ENCODE measurements around the gene COL5A1. TPM values are rescaled to one million over a fixed set of nuclear protein-coding genes. Genes with fewer than 3 reads are reported as not detected.

The COL5A1 gene
- total RNA-seq, 1 donor: 801 TPM

GRCh38 chr9:134730761-134731496 lies 89.3 kb downstream of the COL5A1 start:
- Histone ChIP-seq H3K36me3 (ENCODE audit: insufficient read depth, low read length) (peaks cover 74% of the 10 kb centered on the region), H3K4me1 (ENCODE audit: insufficient read depth, low read length) (no peaks in the 10 kb centered on the region), H4K20me1 (ENCODE audit: insufficient read depth, low read length) (peaks cover 82% of the 10 kb centered on the region), H2AFZ (ENCODE audit: low read length) (no peak overlapping the region), H3K79me2 (ENCODE audit: insufficient read depth, low read length) (peaks cover 60% of the 10 kb centered on the region), H3K27ac (ENCODE audit: low read depth, low read length) (no peak overlapping the region), H3K9me3 (ENCODE audit: low read depth, low read length) (no peaks in the 10 kb centered on the region), H3K27me3 (ENCODE audit: insufficient read depth, low read length) (no peaks in the 10 kb centered on the region), H3K4me3 (ENCODE audit: insufficient read depth, low read length) (no peak overlapping the region), H3K4me2 (ENCODE audit: insufficient read depth, low read length) (no peak overlapping the region)
- DNase-seq (ENCODE audit: insufficient read length, low spot score, missing footprints): no peak
- TF ChIP-seq, protein P1, sequence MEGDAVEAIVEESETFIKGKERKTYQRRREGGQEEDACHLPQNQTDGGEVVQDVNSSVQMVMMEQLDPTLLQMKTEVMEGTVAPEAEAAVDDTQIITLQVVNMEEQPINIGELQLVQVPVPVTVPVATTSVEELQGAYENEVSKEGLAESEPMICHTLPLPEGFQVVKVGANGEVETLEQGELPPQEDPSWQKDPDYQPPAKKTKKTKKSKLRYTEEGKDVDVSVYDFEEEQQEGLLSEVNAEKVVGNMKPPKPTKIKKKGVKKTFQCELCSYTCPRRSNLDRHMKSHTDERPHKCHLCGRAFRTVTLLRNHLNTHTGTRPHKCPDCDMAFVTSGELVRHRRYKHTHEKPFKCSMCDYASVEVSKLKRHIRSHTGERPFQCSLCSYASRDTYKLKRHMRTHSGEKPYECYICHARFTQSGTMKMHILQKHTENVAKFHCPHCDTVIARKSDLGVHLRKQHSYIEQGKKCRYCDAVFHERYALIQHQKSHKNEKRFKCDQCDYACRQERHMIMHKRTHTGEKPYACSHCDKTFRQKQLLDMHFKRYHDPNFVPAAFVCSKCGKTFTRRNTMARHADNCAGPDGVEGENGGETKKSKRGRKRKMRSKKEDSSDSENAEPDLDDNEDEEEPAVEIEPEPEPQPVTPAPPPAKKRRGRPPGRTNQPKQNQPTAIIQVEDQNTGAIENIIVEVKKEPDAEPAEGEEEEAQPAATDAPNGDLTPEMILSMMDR (IDR thresholded peaks at IDR 0.05; ENCODE audit: extremely low read depth, low read depth, low read length): no peak

DNA sequence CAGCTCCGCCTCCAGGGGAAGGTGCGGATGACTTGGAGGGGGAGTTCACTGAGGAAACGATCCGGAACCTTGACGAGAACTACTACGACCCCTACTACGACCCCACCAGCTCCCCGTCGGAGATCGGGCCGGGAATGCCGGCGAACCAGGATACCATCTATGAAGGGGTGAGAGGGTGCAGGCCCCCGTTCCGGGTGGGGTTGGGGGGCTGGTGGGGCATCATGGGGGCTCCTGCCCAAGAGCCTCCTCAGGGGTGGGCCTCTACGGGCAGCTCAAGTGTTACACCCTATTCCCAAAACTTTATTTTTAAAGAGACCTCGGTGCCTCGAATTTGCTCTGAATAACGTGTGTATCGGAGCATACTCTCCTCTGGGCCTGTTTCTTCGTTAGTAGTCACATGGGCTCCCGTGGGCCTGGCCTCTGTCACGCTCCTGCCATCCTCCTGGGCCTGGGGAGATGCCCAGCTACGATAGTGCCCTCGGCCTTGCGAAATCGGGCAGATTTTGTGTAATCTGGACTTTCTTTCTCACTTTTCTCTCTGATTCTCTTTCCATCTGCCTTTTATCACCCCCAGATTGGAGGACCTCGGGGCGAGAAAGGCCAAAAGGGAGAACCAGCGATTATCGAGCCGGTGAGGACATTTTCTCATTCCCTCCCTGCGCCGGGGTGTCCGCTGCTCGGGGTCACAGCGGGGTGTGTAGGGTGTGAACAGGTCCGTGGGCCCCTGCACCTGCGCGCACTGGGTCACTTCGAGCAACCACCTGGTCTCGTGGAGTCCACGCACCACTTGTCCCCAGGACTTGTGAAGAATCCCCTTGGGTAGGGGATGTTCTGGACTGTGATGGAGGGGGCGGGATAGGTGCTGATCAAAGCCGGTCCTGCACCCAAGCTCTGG lies 90.1 kb downstream of the COL5A1 start:
- H3K79me2 ChIP-seq (ENCODE audit: insufficient read depth, low read length): peaks cover 56% of the 10 kb centered on the region
- H3K4me2 ChIP-seq (ENCODE audit: insufficient read depth, low read length): no peak overlapping the region
- H4K20me1 ChIP-seq (ENCODE audit: insufficient read depth, low read length): peaks cover 75% of the 10 kb centered on the region
- H2AFZ ChIP-seq (ENCODE audit: low read length): no peak overlapping the region
- H3K4me1 ChIP-seq (ENCODE audit: insufficient read depth, low read length): no peaks in the 10 kb centered on the region
- peaks cover 77% of the 10 kb centered on the region for H3K36me3 ChIP-seq (ENCODE audit: insufficient read depth, low read length)
- no peak overlapping the region for H3K4me3 ChIP-seq (ENCODE audit: insufficient read depth, low read length)
- no peaks in the 10 kb centered on the region for H3K9me3 ChIP-seq (ENCODE audit: low read depth, low read length)
- no peaks in the 10 kb centered on the region for H3K27me3 ChIP-seq (ENCODE audit: insufficient read depth, low read length)
- TF ChIP-seq, protein P1 (IDR thresholded peaks at IDR 0.05; ENCODE audit: extremely low read depth, low read depth, low read length): no peak
- no peak for DNase-seq (ENCODE audit: insufficient read length, low spot score, missing footprints)
- no peak overlapping the region for H3K27ac ChIP-seq (ENCODE audit: low read depth, low read length)

DNA sequence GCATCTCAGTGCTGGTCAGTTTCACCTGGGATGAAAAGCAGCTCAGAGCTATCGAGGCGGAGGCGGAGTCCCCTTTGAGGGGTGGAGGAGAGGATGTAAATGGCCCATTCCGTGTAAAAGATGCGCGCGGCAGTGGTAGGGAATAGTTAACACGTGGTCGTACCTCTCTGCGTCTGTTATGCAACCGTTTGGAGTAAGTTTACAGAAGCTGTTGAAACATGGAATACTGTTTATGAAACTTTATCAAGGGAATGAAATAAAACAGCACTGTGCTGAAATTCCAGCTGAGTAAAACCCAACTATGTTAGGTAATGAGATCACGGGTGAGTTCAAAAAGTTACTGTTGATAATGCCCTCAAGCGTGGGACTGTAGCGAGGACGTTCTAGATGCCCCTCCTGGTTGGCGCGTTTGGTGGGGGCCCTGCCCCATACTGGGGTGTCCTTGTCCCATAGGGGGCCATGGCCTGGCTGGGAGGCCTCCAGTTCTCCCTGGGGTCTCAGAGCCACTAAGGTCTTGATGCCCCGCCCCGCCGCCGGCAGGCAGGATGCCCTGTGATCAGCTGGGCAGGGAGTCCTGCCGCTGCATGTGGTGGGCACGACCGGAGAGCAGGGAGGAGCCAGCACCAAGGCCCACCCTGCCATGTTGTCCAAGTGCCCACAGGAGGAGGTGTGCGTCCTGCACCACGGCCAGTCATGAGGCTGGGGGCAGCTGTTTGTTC lies 90.9 kb downstream of the COL5A1 start:
- Histone ChIP-seq H3K79me2 (ENCODE audit: insufficient read depth, low read length) (peaks cover 56% of the 10 kb centered on the region), H4K20me1 (ENCODE audit: insufficient read depth, low read length) (peaks cover 74% of the 10 kb centered on the region), H3K4me2 (ENCODE audit: insufficient read depth, low read length) (no peak overlapping the region), H3K27me3 (ENCODE audit: insufficient read depth, low read length) (no peaks in the 10 kb centered on the region), H3K9me3 (ENCODE audit: low read depth, low read length) (no peaks in the 10 kb centered on the region), H3K4me1 (ENCODE audit: insufficient read depth, low read length) (no peaks in the 10 kb centered on the region), H3K27ac (ENCODE audit: low read depth, low read length) (no peak overlapping the region), H2AFZ (ENCODE audit: low read length) (no peak overlapping the region), H3K36me3 (ENCODE audit: insufficient read depth, low read length) (peaks cover 76% of the 10 kb centered on the region), H3K4me3 (ENCODE audit: insufficient read depth, low read length) (no peak overlapping the region)
- no peak for DNase-seq (ENCODE audit: insufficient read length, low spot score, missing footprints)
- TF ChIP-seq, protein P1 (IDR thresholded peaks at IDR 0.05; ENCODE audit: extremely low read depth, low read depth, low read length): no peak

All from osteoblast (primary cell).